HG02642 (cell line): ENCODE data around the gene SNTN.
"Not testable (repeated sequence)": the region's sequence is repeated elsewhere in the genome, so short reads cannot be mapped to it uniquely, and the experiment has no call there.

ENCODE experiments used
- ATAC-seq: cut with Tn5 transposase; IDR thresholded peaks from one replicate; pipeline ENCODE4 v1.9.1; 2021; ENCODE audit warnings: mild to moderate bottlenecking; ENCODE audit not compliant: unreplicated experiment, poor library complexity

Gene SNTN

GRCh38 chr3:63652066-63652725 is at the start of gene SNTN:
TSS of gene SNTN (plus strand) at chr3:63652675. CDS start at chr3:63652688, 13 bp downstream.
- no peak for ATAC-seq

DNA sequence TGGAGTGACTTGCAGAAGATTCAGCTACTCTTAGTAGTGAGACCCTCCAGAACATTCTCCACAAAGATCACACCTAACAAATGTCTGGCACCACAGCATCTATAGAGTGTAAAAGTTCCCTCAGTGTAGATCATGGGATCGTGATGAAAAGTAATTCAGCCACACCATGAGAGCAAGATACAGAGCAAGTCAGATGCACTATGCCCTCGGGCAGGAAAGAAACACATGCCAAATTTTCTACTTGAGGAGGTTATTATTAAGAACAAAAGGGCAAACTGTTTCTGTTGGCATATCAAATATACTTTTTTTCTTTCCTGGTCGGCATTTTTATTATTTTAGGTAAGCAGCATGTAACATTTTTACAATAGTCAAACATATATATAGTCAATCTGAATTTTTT is 44.8 kb upstream of the SNTN start:
- no peak for ATAC-seq

DNA sequence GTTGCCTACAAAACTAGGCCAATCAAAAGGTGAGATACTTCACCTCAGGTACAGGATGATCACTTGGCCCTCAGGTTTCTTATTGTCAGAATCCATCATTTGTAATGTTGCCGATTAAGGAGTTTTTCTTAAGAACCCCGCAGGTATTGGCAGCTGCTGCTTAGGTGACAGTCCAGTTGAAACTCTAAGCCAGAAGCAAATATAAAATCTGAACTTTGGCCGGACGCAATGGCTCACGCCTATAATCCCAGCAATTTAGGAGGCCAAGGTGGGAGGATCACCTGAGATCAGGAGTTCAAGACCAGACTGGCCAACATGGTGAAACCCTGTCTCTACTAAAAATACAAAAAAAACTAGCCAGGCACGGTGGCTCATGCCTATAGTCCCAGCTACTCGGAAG is 43.1 kb upstream of the SNTN start:
- no peak for ATAC-seq

DNA sequence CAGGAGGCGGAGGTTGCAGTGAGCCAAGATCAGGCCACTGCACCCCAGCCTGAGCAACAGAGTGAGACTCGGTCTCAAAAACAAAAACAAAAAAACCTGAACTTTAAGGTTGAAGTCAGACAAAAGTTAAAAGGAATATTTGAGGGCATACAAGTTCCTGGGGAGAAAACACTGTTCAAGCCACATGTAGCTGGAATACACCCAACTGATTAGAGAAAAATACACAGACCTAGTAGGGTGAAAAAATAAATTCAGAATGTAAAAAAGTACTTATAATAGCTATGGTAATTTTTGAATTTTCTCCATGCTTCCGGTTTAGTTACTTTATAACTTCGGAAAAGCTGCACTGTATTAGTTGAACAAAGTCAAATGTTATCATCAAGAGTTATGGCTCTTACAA is 42.6 kb upstream of the SNTN start:
- ATAC-seq = no peak

DNA sequence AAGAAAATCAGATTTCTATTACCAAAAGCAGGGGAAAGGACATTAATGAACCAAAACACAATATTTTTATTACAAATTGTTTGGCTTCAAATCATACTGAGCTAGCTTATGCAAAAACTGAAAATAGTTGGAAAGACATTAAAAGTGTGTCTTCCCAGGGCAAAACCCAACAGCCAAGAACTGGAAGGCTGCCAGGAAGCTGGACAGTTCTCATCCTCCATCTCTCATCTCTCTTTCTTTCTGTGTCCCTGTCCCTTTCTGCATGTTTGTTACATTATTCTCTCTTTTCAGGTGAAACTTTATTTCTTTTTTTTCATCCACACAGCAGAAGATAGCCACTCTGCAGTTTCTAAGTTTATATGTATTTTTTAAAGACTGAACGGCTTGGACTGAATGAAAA is 41.1 kb upstream of the SNTN start:
- ATAC-seq = no peak

GRCh38 chr3:63613561-63613960 is 38.9 kb upstream of the SNTN start:
- ATAC-seq = no peak

- no peak for ATAC-seq
Measured at GRCh38 chr3:63617391-63617790, 35.1 kb upstream of the SNTN start.

GRCh38 chr3:63624941-63625560 is 27.4 kb upstream of the SNTN start:
- ATAC-seq = no peak

DNA sequence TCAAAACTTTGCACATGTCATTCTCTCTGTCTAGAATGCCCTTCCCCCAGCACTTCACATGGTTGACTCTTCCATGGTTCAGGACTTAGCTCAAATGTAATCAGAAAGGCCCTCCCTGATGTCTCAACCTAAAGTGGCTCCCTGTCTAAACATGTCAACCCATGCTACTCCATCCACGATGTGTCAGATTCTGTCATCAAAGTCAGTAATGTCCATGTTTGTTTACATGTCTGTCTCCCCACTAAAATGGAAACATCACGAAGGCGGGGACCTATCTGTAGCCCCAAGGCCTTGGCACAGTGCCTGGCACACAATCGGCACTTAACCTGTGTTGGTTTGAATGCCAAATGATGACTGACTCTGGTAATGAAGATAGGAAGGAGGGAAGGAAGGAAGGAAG is 20.8 kb upstream of the SNTN start:
- ATAC-seq = no peak

GRCh38 chr3:63635186-63635585 is 17.3 kb upstream of the SNTN start:
- ATAC-seq = no peak

DNA sequence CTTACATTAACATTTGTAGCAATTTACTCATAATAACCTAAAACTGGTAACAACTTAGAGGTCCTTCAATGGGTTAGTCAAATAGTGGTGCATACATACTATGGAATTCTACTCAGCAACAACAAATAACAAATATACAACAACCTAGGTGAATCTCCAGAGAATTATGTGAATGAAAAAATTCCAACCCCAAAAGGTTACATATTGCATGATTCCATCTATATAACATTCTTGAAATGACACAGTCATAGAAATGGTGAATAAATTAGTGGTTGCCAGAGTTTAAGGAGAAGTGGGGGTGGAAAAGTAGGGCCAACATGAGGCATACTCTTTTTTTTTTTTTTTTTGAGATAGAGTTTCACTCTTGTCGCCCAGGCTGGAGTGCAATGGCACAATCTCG is 12.7 kb upstream of the SNTN start:
- no peak for ATAC-seq

DNA sequence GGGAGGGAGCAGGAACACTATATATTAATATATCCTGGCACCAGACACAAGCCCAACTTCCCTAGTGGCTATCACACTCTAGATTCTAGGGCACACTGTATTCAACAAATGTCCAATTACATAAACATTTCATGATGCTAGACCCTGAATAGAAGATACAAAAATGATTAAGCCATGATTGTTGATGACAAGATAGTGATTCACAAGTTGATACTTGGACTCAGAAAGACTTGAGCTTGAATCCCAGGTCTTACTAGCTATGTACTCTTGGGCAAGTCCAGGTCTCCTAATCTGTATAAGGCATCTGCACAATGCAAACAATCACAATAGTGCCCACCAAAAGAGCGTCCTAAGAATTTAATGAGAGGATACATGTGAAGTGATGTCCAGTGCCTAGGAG is 10.0 kb upstream of the SNTN start:
- no peak for ATAC-seq

DNA sequence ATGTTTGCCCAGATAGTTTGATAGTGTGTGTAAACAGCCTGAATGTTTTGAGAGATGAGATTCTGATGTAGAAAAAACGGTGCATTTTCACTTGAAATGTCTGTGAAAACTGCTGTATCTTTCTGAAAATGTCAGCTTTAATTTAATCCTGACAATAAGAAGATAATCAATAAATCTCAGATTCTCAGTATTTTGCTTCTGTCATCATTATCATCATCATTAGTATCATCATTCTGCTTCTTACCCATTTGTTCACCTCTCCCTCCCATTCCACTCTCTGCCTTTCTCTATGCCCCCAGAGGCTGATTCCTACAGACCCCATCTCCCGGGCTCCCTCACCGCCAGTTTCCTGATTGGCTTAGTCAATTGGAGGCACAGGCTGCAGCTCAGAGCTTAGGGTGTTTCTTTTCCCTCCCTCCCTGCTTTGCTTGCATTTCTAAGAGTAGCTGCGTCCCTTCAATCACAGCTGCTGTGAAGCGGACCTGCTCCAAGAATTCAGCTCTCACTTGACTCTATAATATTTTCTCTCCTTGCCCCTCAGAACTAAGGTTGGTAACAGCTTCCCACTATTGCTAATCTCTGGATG is 8.2 kb upstream of the SNTN start:
- ATAC-seq = no peak

- ATAC-seq = not testable (repeated sequence)
Measured at GRCh38 chr3:63644928-63645781, 7.3 kb upstream of the SNTN start.

DNA sequence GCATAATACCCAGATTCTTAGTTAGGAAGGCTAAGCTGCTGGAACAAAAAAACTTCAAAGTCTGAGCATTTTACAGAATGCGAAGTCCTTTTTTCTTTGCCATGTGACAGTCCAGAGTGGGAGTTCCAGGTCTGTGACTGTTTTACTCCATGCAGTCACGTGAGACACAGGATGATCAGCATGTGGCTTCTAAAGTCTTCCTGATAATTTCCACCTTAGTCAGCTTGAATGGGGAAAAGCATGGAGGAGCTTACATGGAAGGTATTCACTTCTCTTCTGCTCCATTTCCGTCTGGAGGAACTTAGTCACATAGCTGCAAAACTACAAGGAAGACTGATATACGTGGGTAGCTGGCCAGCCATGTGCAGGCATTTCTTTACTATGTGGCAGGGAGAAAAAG is 1.7 kb downstream of the SNTN start:
- no peak for ATAC-seq

DNA sequence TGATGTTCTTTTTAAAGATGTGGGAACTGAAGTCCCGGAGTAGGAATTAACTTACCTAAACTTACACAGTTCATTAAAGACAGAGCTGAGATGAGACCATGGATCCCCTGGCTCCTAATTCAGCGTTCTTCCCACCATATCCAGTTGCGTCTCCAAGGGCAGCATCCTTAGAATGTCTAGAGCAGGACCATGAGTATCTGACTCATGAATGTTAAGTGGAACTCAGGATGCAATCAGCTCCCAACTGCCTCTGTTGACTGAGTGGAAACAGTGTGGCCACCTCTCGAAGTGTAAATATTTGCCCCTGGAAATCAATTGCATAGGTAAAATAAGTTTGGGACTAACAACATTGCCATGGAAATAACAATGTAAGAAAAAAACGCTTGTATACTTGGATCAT is 2.5 kb downstream of the SNTN start:
- no peak for ATAC-seq

- ATAC-seq = no peak
Measured at GRCh38 chr3:63655519-63655918, 3.0 kb downstream of the SNTN start.

DNA sequence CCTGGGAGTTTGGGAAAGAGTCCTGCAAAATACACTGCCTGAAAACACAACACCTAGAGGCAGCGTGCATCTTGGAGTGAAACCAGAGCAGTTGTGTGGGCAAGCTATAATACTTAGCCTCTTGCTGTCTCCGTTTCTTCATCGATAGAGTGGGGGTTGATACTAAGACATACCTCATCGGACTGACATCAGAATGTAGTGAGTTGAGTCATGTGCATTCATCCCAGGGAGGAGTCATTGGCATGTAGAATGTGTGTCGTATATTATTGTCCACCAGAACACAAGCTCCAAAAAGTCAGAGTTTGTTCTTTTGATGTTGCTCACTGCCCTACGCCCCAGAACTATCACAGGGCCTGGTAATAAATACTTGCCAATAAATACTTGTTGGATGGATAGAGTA is 4.3 kb downstream of the SNTN start:
- no peak for ATAC-seq

DNA sequence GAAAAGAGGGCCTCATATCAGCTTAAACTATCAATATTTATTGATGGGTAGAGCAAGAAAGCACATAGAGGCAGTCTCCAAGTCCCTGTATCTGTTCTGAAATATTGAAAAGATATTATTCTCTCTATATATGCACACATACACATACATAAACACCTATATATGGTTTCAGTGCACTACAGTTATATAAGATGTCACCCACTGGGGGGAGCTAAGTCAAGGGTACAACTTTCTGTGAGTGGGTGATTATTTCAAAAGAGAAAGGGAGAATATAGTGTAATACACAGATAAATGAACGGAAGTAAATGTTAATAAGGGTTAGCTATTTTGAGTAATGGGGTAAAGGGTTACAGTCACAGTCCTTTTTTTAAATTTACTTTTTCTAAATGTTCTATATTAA is 8.8 kb downstream of the SNTN start:
- ATAC-seq = no peak

GRCh38 chr3:63662011-63662410 is 9.5 kb downstream of the SNTN start:
- ATAC-seq = no peak

GRCh38 chr3:63662500-63662899 is 10.0 kb downstream of the SNTN start:
- no peak for ATAC-seq
